H1 (cell line): ENCODE results near the gene SLC27A4. TPM values are rescaled to one million over a fixed set of nuclear protein-coding genes. Genes with fewer than 3 reads are reported as not detected.

ENCODE experiments used
- CTCF ChIA-PET: fragments of 300-600 bp; sonication (Branson Sonifier 250); formaldehyde crosslinking; loops from one replicate; lab custom pipeline; 2021; ENCODE audit not compliant: partially characterized antibody; lab: Charles Lee
- POLR2A ChIA-PET: fragments of 300-600 bp; sonication (Branson Sonifier 250); formaldehyde crosslinking; loops from one replicate; lab custom pipeline; 2021; ENCODE audit warnings: inconsistent platforms; ENCODE audit not compliant: partially characterized antibody; lab: Charles Lee
- DNase-seq, 2 experiments: peaks; one replicate each; pipeline versions ENCODE4 v3.0.0 to v3.0.0-alpha.2; 2010 to 2022; ENCODE audit warnings: low spot score in 2 of 2, low read depth in 1 of 2, mixed read lengths in 1 of 2
- FAIRE-seq: peaks from 2 replicates; lab custom pipeline; 2011; peaks lifted over from hg19 to GRCh38; lab: Jason Lieb, UNC
- H2AFZ ChIP-seq: 2 replicates; pipeline ENCODE4 v1.8.1; 2012; ENCODE audit warnings: low read length, inconsistent platforms
- H2AK5ac ChIP-seq: 2 replicates; pipeline ENCODE4 v1.6.1; 2013; ENCODE audit warnings: low read depth, low read length
- H2BK120ac ChIP-seq: replicated peaks from 2 replicates; pipeline ENCODE3; 2013; ENCODE audit warnings: low read depth, low read length, inconsistent platforms
- H2BK12ac ChIP-seq: 2 replicates; pipeline ENCODE4 v1.6.1; 2013; ENCODE audit warnings: low read depth, low read length
- H2BK15ac ChIP-seq: 2 replicates; pipeline ENCODE4 v1.6.1; 2013; ENCODE audit warnings: low read length
- H2BK20ac ChIP-seq: 2 replicates; pipeline ENCODE4 v1.6.1; 2013; ENCODE audit warnings: low read length
- H2BK5ac ChIP-seq: 2 replicates; pipeline ENCODE4 v1.6.1; 2013; ENCODE audit warnings: low read depth, low read length
- H3K14ac ChIP-seq: 2 replicates; pipeline ENCODE4 v1.6.1; 2013; ENCODE audit warnings: inconsistent platforms; ENCODE audit not compliant: insufficient read length
- H3K18ac ChIP-seq: 2 replicates; pipeline ENCODE4 v1.6.1; 2013; ENCODE audit warnings: low read length; ENCODE audit errors: extremely low read depth
- H3K23ac ChIP-seq: 2 replicates; pipeline ENCODE4 v1.6.1; 2013; ENCODE audit warnings: inconsistent platforms; ENCODE audit not compliant: insufficient read length
- H3K23me2 ChIP-seq: 2 replicates; pipeline ENCODE4 v1.6.1; 2013; ENCODE audit warnings: low read depth, low read length
- H3K27ac ChIP-seq: 2 replicates; pipeline ENCODE4 v1.6.1; 2011; ENCODE audit warnings: low read depth, low read length, inconsistent platforms
- H3K27me3 ChIP-seq, 4 experiments: replicated peaks in 1 of 4; 1 replicate in 1 of 4; 2 replicates in 3 of 4; pipeline versions ENCODE4 v1.6.1 to v1.8.1; 2011 to 2013; ENCODE audit warnings: low read length in 3 of 4, mild to moderate bottlenecking in 3 of 4, inconsistent platforms in 2 of 4, mixed read lengths in 2 of 4, moderate library complexity in 1 of 4; ENCODE audit not compliant: control insufficient read depth in 3 of 4, insufficient read depth in 3 of 4; ENCODE audit errors: extremely low read depth in 1 of 4
- H3K36me3 ChIP-seq, 4 experiments: 2 replicates each; pipeline versions ENCODE4 v1.6.1 to v1.8.1; 2011 to 2013; ENCODE audit warnings: mild to moderate bottlenecking in 4 of 4, low read length in 3 of 4, moderate library complexity in 2 of 4, control low read depth in 1 of 4, inconsistent platforms in 1 of 4; ENCODE audit not compliant: insufficient read depth in 4 of 4, control insufficient read depth in 2 of 4
- H3K4ac ChIP-seq: replicated peaks from 2 replicates; pipeline ENCODE3; 2013; ENCODE audit warnings: low read length, low read depth, mixed read lengths, inconsistent platforms; ENCODE audit not compliant: insufficient read length
- H3K4me1 ChIP-seq, 4 experiments: replicated peaks in 1 of 4; 1 replicate in 1 of 4; 2 replicates in 3 of 4; pipeline versions ENCODE4 v1.6.1 to v1.8.1; 2011 to 2013; ENCODE audit warnings: low read length in 3 of 4, inconsistent platforms in 2 of 4, mixed read lengths in 1 of 4; ENCODE audit not compliant: insufficient read depth in 4 of 4, control insufficient read depth in 3 of 4
- H3K4me2 ChIP-seq, 2 experiments: 2 replicates each; pipeline versions ENCODE4 v1.6.1 to v1.8.1; 2011 to 2013; ENCODE audit warnings: low read depth in 2 of 2, low read length in 2 of 2, control low read depth in 1 of 2, inconsistent platforms in 1 of 2, mild to moderate bottlenecking in 1 of 2; ENCODE audit not compliant: insufficient read depth in 1 of 2
- H3K4me3 ChIP-seq, 4 experiments: fragments of 200-600, 300-600 bp in 1 of 4; sonication (generic), shearing (Covaris generic), sonication (Bioruptor Twin) in 1 of 4; 2 replicates each; pipeline versions ENCODE4 v1.5.1 to v1.8.1; 2011 to 2016; ENCODE audit warnings: low read length in 4 of 4, low read depth in 3 of 4, control low read depth in 2 of 4, inconsistent platforms in 2 of 4, mild to moderate bottlenecking in 2 of 4, mixed read lengths in 1 of 4, moderate library complexity in 1 of 4; ENCODE audit not compliant: insufficient read depth in 2 of 4; ENCODE audit errors: extremely low read depth in 1 of 4
- H3K56ac ChIP-seq: replicated peaks from 2 replicates; pipeline ENCODE3; 2013; ENCODE audit warnings: low read depth, mild to moderate bottlenecking, mixed read lengths, low read length, inconsistent platforms; ENCODE audit not compliant: insufficient read length
- H3K79me1 ChIP-seq: 2 replicates; pipeline ENCODE4 v1.6.1; 2013; ENCODE audit warnings: low read depth, low read length, control low read depth
- H3K79me2 ChIP-seq, 2 experiments: 2 replicates each; pipeline versions ENCODE4 v1.6.1 to v1.8.1; 2012 to 2013; ENCODE audit warnings: low read length in 2 of 2, mild to moderate bottlenecking in 2 of 2, inconsistent platforms in 1 of 2; ENCODE audit not compliant: insufficient read depth in 2 of 2, control insufficient read depth in 1 of 2
- H3K9ac ChIP-seq, 4 experiments: replicated peaks in 1 of 4; 1 replicate in 1 of 4; 2 replicates in 3 of 4; pipeline versions ENCODE4 v1.6.1 to v1.8.1; 2011 to 2013; ENCODE audit warnings: low read depth in 3 of 4, low read length in 3 of 4, control low read depth in 2 of 4, mild to moderate bottlenecking in 2 of 4, moderate library complexity in 2 of 4, inconsistent platforms in 1 of 4; ENCODE audit errors: extremely low read depth in 1 of 4
- H3K9me3 ChIP-seq, 2 experiments: 2 replicates each; pipeline versions ENCODE4 v1.6.1 to v1.8.1; 2012 to 2013; ENCODE audit warnings: mild to moderate bottlenecking in 2 of 2, moderate library complexity in 2 of 2, control low read depth in 1 of 2, inconsistent platforms in 1 of 2, low read depth in 1 of 2, low read length in 1 of 2, mixed read lengths in 1 of 2; ENCODE audit not compliant: insufficient read depth in 2 of 2
- H4K20me1 ChIP-seq, 2 experiments: replicated peaks in 1 of 2; 2 replicates each; pipeline versions ENCODE3 to v1.8.1; 2011 to 2013; ENCODE audit warnings: inconsistent platforms in 2 of 2, low read length in 2 of 2, mild to moderate bottlenecking in 1 of 2; ENCODE audit not compliant: insufficient read depth in 2 of 2, control insufficient read depth in 1 of 2
- H4K5ac ChIP-seq: 2 replicates; pipeline ENCODE4 v1.6.1; 2013; ENCODE audit warnings: low read length, low read depth, mixed read lengths, inconsistent platforms; ENCODE audit not compliant: insufficient read length
- H4K8ac ChIP-seq: 2 replicates; pipeline ENCODE4 v1.8.0; 2013; ENCODE audit warnings: mild to moderate bottlenecking, moderate library complexity, low read length, inconsistent platforms; ENCODE audit not compliant: insufficient read depth; ENCODE audit errors: extremely low read depth
- H4K91ac ChIP-seq: replicated peaks from 2 replicates; pipeline ENCODE3; 2013; ENCODE audit warnings: low read length, mixed read lengths, inconsistent platforms; ENCODE audit not compliant: insufficient read length
- BACH1 ChIP-seq: IDR thresholded peaks from 2 replicates; pipeline ENCODE4 v1.6.1; 2012; ENCODE audit warnings: low read length, improper control_type of control experiment
- FOSL1 ChIP-seq: IDR thresholded peaks from 2 replicates; pipeline ENCODE4 v1.6.1; 2011; ENCODE audit warnings: mild to moderate bottlenecking, low read depth, low read length, moderate library complexity; ENCODE audit not compliant: insufficient read depth
- MAFK ChIP-seq: IDR thresholded peaks from 2 replicates; pipeline ENCODE4 v1.6.1; 2012; ENCODE audit warnings: low read depth, mild to moderate bottlenecking, improper control_type of control experiment, low read length
- SIRT6 ChIP-seq: IDR thresholded peaks from one replicate; pipeline ENCODE4 v1.7.1; 2012; ENCODE audit warnings: low read length, inconsistent platforms
- WGBS, 2 experiments: shearing (Covaris generic) in 1 of 2; methylation state at CpG; one replicate each; pipeline versions ENCODE4 v1.1.6 to v1.1.7; 2013 to 2015; ENCODE audit warnings: low lambda C conversion rate in 2 of 2, mixed read lengths in 2 of 2, inconsistent platforms in 1 of 2, low coverage in 1 of 2, missing lambda C conversion rate in 1 of 2; ENCODE audit not compliant: insufficient replicate concordance in 2 of 2, insufficient coverage in 1 of 2, insufficient read length in 1 of 2; ENCODE audit errors: extremely low coverage in 1 of 2, missing lambda C conversion rate in 1 of 2; 5-methylcytosine and 5-hydroxymethylcytosine counted together
- polyA plus RNA-seq, 7 experiments: library from polyadenylated mRNA; depleted of rRNA in 3 of 7; stranded (reverse) in 5 of 7; unstranded in 2 of 7; fragments of >200 nt in 5 of 7; fragments of 200-250 nt in 2 of 7; gene quantifications; 1 replicate in 5 of 7; 2 replicates in 1 of 7; 4 replicates in 1 of 7; pipeline versions ENCODE4 v1.2.1 to v1.2.3, GENCODE V29; 2011 to 2013; ENCODE audit warnings: missing spikeins in 2 of 7, mixed read lengths in 2 of 7
- total RNA-seq: library from RNA; stranded (reverse); fragmentation: NEBNext Ultra II Directional; extraction: Animal tissue kit (Norgen Biotek cat#: 25700); gene quantifications from 2 replicates; pipeline ENCODE4 v1.2.1, GENCODE V29; 2021

Gene SLC27A4
- total and polyA plus RNA-seq, 2 of the 8 experiments (the other 6 are each of a cell fraction or from before 2014, with no cell fraction given), result 14.9 to 20.5 TPM

DNA sequence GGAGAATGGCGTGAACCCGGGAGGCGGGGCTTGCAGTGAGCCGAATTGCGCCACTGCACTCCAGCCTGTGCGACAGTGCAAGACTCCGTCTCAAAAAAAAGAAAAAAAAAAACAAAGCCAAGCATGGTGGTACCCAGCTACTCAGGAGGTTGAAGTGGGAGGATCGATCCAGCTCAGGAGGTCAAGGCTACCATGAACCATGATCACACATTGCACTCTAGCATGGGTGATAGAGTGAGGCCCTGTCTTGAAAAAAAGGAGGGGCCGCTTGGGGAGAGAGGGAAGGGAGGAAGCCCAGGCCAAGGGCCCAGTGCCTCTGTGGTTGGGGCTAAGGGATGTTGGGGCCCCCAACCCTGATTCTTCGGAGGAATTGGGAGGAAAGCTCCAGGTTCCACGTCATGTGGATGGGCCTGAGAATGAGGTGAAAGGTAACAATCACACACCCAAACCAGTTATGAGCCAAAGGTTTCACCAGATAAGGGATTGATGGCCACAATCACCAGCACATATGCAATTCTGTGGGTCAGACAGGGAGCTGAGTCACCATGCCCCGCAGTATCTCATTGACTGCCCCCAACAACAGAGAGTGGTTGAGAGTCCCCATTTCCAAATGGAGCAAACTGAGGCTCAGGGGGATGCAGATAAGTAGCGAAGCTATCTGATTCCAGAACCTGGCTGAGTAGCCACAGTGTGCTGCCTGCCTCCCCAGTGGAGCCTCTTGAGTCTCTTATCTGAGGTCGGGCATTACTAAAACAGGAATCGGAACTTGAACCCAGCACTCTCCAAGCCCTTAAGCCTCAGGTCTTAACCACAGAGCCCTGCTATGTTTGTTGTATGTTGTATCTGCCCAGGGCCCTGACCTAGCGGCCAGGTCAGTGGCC, 43.7 kb upstream of the SLC27A4 start:
- Histone ChIP-seq H2AFZ (no peak overlapping the region), H2BK15ac (no peak overlapping the region; the same call in 1 of the 2 replicates), H2BK20ac (no peak overlapping the region), H3K14ac (no peak overlapping the region), H2BK120ac (no peak overlapping the region), H3K23ac (no peak overlapping the region), H3K27ac (no peak overlapping the region), H3K18ac (no peak overlapping the region), H4K8ac (no peak overlapping the region), H3K4me3 (no peak overlapping the region), H3K23me2 (no peaks in the 10 kb centered on the region), H2BK5ac (no peak overlapping the region), H2AK5ac (no peak overlapping the region), H3K79me1 (no peaks in the 10 kb centered on the region), H3K4me1 (no peaks in the 10 kb centered on the region), H3K79me2 (no peaks in the 10 kb centered on the region), H3K36me3 (no peaks in the 10 kb centered on the region), H3K56ac (no peak overlapping the region), H3K4me2 (no peak overlapping the region), H3K27me3 (no peaks in the 10 kb centered on the region), H3K9ac (no peak overlapping the region), H2BK12ac (no peak overlapping the region), H4K5ac (no peak overlapping the region), H4K91ac (no peak overlapping the region), H4K20me1 (peaks cover 1 to 3% of the 10 kb centered on the region in 2 experiments), H3K4ac (no peak overlapping the region), H3K9me3 (no peaks in the 10 kb centered on the region)
- CTCF ChIA-PET, result interaction anchor here (0.8 to 8.1 kb wide), 16 partner anchors 8 to 124 kb away, joined by 3 to 88 read pairs (median 11); partner anchors contain the start of gene CERCAM
- no peak for DNase-seq
- no peak for TF ChIP-seq SIRT6
- no peak for TF ChIP-seq FOSL1
- no peak for TF ChIP-seq MAFK
- TF ChIP-seq BACH1, result no peak
- no peak for FAIRE-seq
- POLR2A ChIA-PET, result interaction anchor here (0.9 to 2.7 kb wide), 4 partner anchors 9 to 39 kb away, joined by 3 to 9 read pairs (median 8); no protein-coding TSS in a partner anchor
- 90% methylated on average over 15 of the region's 16 CpGs; no CpG with 5 or more reads in 1 of the 2 experiments for WGBS, 2 experiments
